AG04449 (cell line): Measurements from ENCODE around the gene NRCAM.

ENCODE experiments used
- CTCF ChIA-PET: fragments of 350-600 bp; formaldehyde crosslinking; extraction: SDS; loops from one replicate; lab custom pipeline; 2021; ENCODE audit warnings: antibody characterized with exemption; lab: Yijun Ruan, JAX
- POLR2A ChIA-PET: fragments of 400-600, 350-600 bp; formaldehyde crosslinking; extraction: SDS; loops from one replicate; lab custom pipeline; 2020; ENCODE audit warnings: antibody characterized with exemption, inconsistent platforms; lab: Yijun Ruan, JAX
- DNase-seq: peaks from one replicate; pipeline ENCODE4 v3.0.0-alpha.2; 2010; ENCODE audit warnings: low read depth, low spot score
- H3K4me3 ChIP-seq: 2 replicates; pipeline ENCODE4 v1.5.1; 2011; ENCODE audit warnings: low read depth, mild to moderate bottlenecking, control low read depth, low read length
- TF ChIP-seq, protein P1 (sequence below): IDR thresholded peaks from one replicate; pipeline ENCODE4 v1.5.1; 2011; ENCODE audit warnings: mild to moderate bottlenecking, moderate library complexity, low read length, control low read depth, inconsistent platforms; ENCODE audit not compliant: insufficient read depth; ENCODE audit errors: missing control alignments

Gene NRCAM

DNA sequence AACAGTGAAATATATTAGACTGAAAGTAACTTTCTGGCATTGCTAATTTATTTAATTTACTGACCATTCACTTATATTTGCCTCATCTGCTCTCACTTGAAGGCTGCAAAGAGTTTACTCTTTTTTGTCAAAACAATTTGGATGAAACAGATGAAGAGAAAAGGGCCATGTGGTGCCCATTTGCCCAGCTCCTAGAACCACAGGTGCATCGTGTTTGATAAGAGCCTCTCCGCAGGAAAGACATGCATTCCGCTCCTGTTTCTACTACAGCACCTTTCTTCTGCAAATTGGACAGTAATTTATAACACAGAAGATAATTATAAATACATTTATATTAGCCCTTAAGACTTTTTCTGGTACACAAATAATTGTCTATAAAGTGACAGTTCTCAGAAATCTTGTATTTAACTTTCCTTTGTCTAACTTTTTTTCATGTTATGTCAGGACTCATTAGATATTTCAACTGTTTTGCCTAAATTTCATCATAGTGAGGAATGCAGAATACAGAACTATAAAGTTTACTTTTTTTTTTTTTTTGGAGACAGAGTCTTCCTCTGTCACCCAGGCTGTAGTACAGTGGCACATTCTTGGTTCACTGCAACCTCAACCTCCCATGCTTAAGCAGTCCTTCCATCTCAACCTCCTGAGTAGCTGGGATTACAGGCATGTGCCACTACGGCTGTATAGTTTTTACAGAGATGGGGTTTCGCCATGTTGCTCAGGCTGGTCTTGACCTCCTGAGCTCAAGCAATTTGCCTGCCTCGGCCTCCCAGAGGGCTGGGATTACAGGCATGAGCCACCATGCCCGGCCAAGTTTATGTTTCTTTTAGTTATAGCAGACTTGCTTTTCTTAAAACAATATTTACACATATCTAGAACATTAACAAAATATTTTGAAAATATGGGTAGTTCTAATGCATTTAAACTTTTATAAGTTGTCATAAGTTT, 326.9 kb downstream of the NRCAM start:
- POLR2A ChIA-PET: no interaction called here
- no peak for DNase-seq
- H3K4me3 ChIP-seq: no peak overlapping the region
- CTCF ChIA-PET: interaction anchor here (0.5 to 3.2 kb wide), 3 partner anchors 11 to 17 kb away, joined by 3 to 20 read pairs (median 6); no protein-coding TSS in a partner anchor
- TF ChIP-seq, protein P1, sequence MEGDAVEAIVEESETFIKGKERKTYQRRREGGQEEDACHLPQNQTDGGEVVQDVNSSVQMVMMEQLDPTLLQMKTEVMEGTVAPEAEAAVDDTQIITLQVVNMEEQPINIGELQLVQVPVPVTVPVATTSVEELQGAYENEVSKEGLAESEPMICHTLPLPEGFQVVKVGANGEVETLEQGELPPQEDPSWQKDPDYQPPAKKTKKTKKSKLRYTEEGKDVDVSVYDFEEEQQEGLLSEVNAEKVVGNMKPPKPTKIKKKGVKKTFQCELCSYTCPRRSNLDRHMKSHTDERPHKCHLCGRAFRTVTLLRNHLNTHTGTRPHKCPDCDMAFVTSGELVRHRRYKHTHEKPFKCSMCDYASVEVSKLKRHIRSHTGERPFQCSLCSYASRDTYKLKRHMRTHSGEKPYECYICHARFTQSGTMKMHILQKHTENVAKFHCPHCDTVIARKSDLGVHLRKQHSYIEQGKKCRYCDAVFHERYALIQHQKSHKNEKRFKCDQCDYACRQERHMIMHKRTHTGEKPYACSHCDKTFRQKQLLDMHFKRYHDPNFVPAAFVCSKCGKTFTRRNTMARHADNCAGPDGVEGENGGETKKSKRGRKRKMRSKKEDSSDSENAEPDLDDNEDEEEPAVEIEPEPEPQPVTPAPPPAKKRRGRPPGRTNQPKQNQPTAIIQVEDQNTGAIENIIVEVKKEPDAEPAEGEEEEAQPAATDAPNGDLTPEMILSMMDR: no peak

DNA sequence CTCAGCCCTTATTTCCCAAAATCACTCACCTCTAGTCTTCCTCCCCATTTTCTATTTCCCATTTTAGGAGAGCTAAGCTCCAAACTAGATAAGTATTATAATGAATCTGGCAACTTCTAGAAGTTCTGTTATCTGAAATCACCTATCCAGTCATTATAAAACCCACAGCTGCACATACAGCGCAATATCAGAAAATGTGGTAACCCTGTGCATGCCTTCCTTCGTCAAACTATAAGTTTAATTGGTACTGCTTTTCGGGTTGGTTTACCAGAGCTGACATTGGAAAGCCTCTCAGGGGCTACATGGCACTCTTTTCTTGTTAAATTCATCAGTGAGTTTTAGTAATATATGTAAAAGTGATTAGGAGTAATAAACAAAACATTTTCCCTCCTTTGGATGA, 327.7 kb downstream of the NRCAM start:
- ChIA-PET CTCF (interaction anchor here (1.2 kb wide), 1 partner anchor 17 kb away, joined by 6 read pairs; no protein-coding TSS in a partner anchor), POLR2A (no interaction called here)
- TF ChIP-seq, protein P1: no peak
- no peak overlapping the region for H3K4me3 ChIP-seq
- DNase-seq: no peak

DNA sequence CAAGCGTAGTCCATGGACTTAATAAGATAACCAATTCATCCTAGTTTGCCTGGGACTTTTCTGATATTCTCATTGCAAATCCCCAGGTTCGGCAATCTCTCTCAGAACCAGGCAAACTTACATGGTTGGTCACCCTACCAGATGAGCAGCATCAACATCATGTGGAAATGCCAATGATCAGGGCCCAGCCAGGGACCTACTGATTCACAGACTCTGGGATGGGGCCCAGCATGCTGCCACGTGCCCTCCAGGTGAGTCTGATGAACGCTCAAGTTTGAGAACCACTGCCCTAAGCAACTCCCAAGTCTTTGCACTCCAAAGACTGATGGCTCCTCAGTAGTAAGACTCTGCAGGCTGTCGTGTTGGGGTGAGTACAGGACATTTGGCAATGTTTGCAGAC, 328.8 kb downstream of the NRCAM start:
- ChIA-PET POLR2A (no interaction called here), CTCF (no interaction called here)
- TF ChIP-seq, protein P1: no peak
- H3K4me3 ChIP-seq: no peak overlapping the region
- DNase-seq: no peak

DNA sequence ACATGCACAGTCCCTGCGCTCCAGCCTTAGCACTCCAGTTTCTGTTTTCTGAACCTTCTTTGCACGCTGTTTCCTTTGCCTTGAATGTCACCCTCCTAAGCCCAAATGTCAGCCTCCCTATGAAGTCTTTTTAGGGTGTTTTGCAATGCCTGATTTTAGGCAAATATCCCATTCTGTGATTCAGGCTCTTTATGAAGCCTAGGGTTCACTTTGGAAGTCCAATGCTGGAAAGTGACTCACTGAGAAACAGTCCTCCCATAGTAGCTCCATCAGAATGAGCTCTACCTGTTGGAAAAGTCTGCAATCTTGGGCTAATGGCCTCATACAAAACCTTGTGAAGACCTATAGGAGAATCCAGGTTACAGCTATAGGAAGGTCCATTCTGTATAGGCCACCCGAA, 331.4 kb downstream of the NRCAM start:
- no peak overlapping the region for H3K4me3 ChIP-seq
- ChIA-PET CTCF (interaction anchor here (0.5 to 1.3 kb wide), 3 partner anchors 11 to 250 kb away, joined by 3 read pairs; no protein-coding TSS in a partner anchor), POLR2A (no interaction called here)
- DNase-seq: no peak
- TF ChIP-seq, protein P1: no peak

DNA sequence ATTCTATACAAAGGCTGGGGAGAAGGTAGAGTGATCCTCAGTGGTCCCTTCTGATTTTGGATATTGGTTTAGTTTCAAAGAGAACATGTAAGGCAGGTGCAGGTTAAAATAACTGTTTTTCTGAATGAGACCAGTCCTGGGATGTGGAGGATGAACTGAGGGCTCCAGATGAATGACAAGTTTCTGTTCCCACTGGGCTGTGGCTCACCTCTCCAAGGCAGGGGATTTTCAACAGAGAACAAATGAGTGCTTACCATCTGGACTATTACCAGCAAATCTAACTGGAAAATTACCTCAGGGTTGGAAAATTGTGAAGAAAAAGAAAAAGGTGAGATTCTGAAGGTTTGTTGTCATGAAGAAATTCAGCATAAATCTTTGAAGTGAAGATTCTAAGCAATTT, 334.1 kb downstream of the NRCAM start:
- ChIA-PET CTCF (interaction anchor here (1.1 kb wide), 1 partner anchor 24 kb away, joined by 4 read pairs; no protein-coding TSS in a partner anchor), POLR2A (no interaction called here)
- no peak overlapping the region for H3K4me3 ChIP-seq
- TF ChIP-seq, protein P1: no peak
- DNase-seq: no peak

DNA sequence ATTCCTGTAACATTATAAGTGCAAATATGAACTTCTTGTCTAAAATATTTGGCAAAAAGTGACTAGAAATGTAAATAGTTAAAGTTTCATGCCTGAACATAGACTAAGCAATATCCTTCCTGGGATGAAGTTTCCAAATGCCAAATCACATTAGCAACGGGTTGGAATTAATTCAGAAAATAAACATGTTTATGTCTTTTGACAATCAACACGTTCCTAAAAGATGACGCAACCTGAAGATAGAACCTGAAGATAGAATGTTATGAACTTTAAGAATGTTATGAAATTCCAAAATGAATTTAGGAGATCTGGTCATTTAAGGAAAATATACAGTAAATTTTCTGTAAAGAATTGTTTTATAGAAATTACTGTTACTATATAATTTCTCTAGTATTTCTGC, 335.3 kb downstream of the NRCAM start:
- H3K4me3 ChIP-seq: no peak overlapping the region
- ChIA-PET POLR2A (no interaction called here), CTCF (interaction anchor here (1.5 kb wide), 1 partner anchor 20 kb away, joined by 3 read pairs; no protein-coding TSS in a partner anchor)
- no peak for DNase-seq
- TF ChIP-seq, protein P1: no peak
